HG03159 (cell line): ENCODE results near the gene GTF2F2.
"Not testable (repeated sequence)": the region's sequence is repeated elsewhere in the genome, so short reads cannot be mapped to it uniquely, and the experiment has no call there.

ENCODE experiments used
- ATAC-seq: cut with Tn5 transposase; IDR thresholded peaks from one replicate; pipeline ENCODE4 v1.9.1; 2021; ENCODE audit warnings: mild to moderate bottlenecking, moderate library complexity; ENCODE audit not compliant: unreplicated experiment

Gene GTF2F2

DNA sequence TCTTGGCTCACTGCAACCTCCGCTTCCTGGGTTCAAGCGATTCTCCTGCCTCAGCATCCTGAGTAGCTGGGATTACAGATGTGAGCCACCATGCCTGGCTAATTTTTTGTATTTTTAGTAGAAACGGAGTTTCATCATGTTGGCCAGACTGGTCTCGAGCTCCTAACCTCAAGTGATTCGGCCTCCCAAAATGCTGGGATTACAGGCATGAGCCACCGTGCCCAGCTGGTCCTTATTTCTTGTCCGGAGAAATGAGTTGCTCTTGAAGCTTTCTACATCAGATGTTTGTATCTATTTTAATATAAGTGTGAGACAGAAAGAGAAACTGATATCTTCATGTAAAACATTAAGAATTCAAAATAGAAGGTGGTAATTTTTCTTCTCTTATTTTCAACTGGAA lies 124.4 kb downstream of the GTF2F2 start:
- not testable (repeated sequence) for ATAC-seq

- no peak for ATAC-seq
Measured at GRCh38 chr13:45249662-45250061, 129.4 kb downstream of the GTF2F2 start.

DNA sequence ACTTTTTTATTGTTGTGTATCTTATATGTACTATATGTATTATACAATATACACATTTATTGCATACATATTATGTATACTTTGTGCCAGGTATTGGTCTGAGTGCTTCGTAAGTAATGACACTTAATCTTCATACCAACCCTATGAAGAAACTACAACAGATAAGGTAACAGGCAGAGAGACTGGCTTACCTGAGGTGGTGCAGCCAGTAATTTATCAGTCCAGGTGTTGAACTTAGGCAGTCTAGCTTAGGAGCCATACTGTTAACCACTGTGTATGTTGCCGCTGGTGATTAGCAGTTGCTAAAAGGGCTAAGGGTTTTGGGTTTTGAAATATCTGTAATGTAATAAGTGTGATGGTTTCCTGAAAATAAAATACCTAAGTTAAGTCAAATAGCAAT lies 134.1 kb downstream of the GTF2F2 start:
- ATAC-seq, result no peak

- ATAC-seq, result no peak
Measured at GRCh38 chr13:45255247-45255987, 135.1 kb downstream of the GTF2F2 start.

GRCh38 chr13:45256254-45256653 lies 135.9 kb downstream of the GTF2F2 start:
- no peak for ATAC-seq

- ATAC-seq, result no peak
Measured at GRCh38 chr13:45257638-45258333, 137.5 kb downstream of the GTF2F2 start.

GRCh38 chr13:45258334-45258675 lies 138.0 kb downstream of the GTF2F2 start:
- no peak for ATAC-seq

- ATAC-seq, result no peak
Measured at GRCh38 chr13:45267215-45267614, 146.9 kb downstream of the GTF2F2 start.

DNA sequence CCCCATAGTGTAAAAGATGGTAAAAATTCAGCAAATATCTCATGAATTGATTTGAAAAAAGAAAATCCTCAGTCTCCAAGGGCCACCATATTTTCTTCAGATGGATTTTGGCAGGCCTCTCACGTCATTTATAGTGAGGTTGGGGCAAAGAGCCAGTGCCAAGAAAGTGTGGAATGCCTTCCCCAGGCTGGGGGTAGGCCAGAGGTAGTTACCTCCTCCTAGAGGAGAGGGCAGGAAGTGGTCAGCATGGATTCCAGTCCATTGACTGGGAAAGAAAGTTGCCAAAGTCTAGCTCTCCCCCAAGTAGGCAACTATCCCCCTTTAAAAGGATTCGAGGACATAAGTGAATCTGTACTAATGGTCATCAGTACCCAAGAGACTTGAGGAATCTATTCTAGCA lies 148.9 kb downstream of the GTF2F2 start:
- no peak for ATAC-seq

GRCh38 chr13:45276913-45277312 lies 156.6 kb downstream of the GTF2F2 start:
- ATAC-seq, result no peak

- no peak for ATAC-seq
Measured at GRCh38 chr13:45278096-45278645, 157.9 kb downstream of the GTF2F2 start.

- ATAC-seq, result no peak
Measured at GRCh38 chr13:45280011-45280410, 159.7 kb downstream of the GTF2F2 start.

GRCh38 chr13:45280751-45281634 lies 160.7 kb downstream of the GTF2F2 start:
- no peak for ATAC-seq

GRCh38 chr13:45282994-45283393 lies 162.7 kb downstream of the GTF2F2 start:
- no peak for ATAC-seq

- ATAC-seq, result no peak
Measured at GRCh38 chr13:45289936-45290563, 169.7 kb downstream of the GTF2F2 start.

- no peak for ATAC-seq
Measured at GRCh38 chr13:45292176-45292575, 171.9 kb downstream of the GTF2F2 start.

- no peak for ATAC-seq
Measured at GRCh38 chr13:45295536-45295935, 175.2 kb downstream of the GTF2F2 start.

- ATAC-seq, result no peak
Measured at GRCh38 chr13:45296259-45296658, 175.9 kb downstream of the GTF2F2 start.

GRCh38 chr13:45297456-45298205 lies 177.3 kb downstream of the GTF2F2 start:
- ATAC-seq, result no peak

- no peak for ATAC-seq
Measured at GRCh38 chr13:45298206-45298505, 177.8 kb downstream of the GTF2F2 start.
